Left ventricle myocardium inferior (tissue), 1 donor: ENCODE data around the gene GALK1. TPM values are rescaled to one million over a fixed set of nuclear protein-coding genes. Genes with fewer than 3 reads are reported as not detected.
A peak's percentile ranks its signal among the peaks of the same experiment; 100 is the strongest.

Experiments used
- DNase-seq: peaks from one replicate; pipeline ENCODE4 v3.0.0-alpha.2; 2020
- H3K27ac ChIP-seq: fragments of 200-600 bp; replicated peaks from 2 replicates; pipeline ENCODE4 v1.8.0; 2021
- H3K27me3 ChIP-seq: fragments of 200-600 bp; 2 replicates; pipeline ENCODE4 v1.8.0; 2021; ENCODE audit warnings: low read depth
- H3K36me3 ChIP-seq: fragments of 200-600 bp; 2 replicates; pipeline ENCODE4 v1.8.0; 2021
- H3K4me1 ChIP-seq: fragments of 200-600 bp; 2 replicates; pipeline ENCODE4 v1.8.0; 2021
- H3K4me3 ChIP-seq: fragments of 200-600 bp; 2 replicates; pipeline ENCODE4 v1.8.0; 2021; ENCODE audit warnings: mild to moderate bottlenecking, moderate library complexity
- H3K9me3 ChIP-seq: fragments of 200-600 bp; replicated peaks from 2 replicates; pipeline ENCODE4 v1.8.0; 2021
- CTCF ChIP-seq: fragments of 200-600 bp; IDR thresholded peaks from 2 replicates; pipeline ENCODE4 v1.8.0; 2021; ENCODE audit warnings: antibody characterized with exemption, mild to moderate bottlenecking, borderline replicate concordance
- intact Hi-C: fragments of 100-400 bp; cut with micrococcal nuclease; formaldehyde crosslinking; loops from one replicate; pipeline ENCODE4 v1.11.0; 2022
- total RNA-seq: library from RNA; stranded (reverse); fragmentation: NEBNext Ultra II Directional; extraction: Animal tissue kit (Norgen Biotek cat#: 25700); gene quantifications from one replicate; pipeline ENCODE4 v1.2.1, GENCODE V29; 2021
- donor health status: DM: no; HTN: yes; CAD: no; lungs with severe emphysema.

Gene GALK1
- total RNA-seq, 1 donor from 2014 or later = 19.1 TPM

GRCh38 chr17:75727391-75727790 lies 37.6 kb downstream of the GALK1 start:
- no peaks in the 10 kb centered on the region for H3K9me3 ChIP-seq
- no peak for TF ChIP-seq CTCF
- H3K27ac ChIP-seq = no peak overlapping the region
- H3K27me3 ChIP-seq = peaks cover under 1% of the 10 kb centered on the region
- intact Hi-C loops = no loop called here
- H3K4me3 ChIP-seq = no peak overlapping the region
- H3K36me3 ChIP-seq = peaks cover 7% of the 10 kb centered on the region
- no peak for DNase-seq
- peaks cover 9% of the 10 kb centered on the region for H3K4me1 ChIP-seq

- H3K36me3 ChIP-seq = peaks cover 7% of the 10 kb centered on the region
- intact Hi-C loops = no loop called here
Measured at GRCh38 chr17:75725504-75725903, 39.5 kb downstream of the GALK1 start.

GRCh38 chr17:75724016-75725003 lies 40.7 kb downstream of the GALK1 start:
- no peak for DNase-seq
- Histone ChIP-seq H3K4me3 (peak overlapping the region; percentile 70), H3K4me1 (peaks cover 28% of the 10 kb centered on the region), H3K9me3 (no peaks in the 10 kb centered on the region), H3K27ac (peak overlapping the region; percentile 88), H3K27me3 (peaks cover 28% of the 10 kb centered on the region), H3K36me3 (peaks cover 7% of the 10 kb centered on the region)
- intact Hi-C loops = no loop called here
- no peak for TF ChIP-seq CTCF

More at GRCh38 chr17:75725504-75725903, 39.5 kb downstream of the GALK1 start:
- no peak overlapping the region for H3K4me3 ChIP-seq
- H3K27ac ChIP-seq = no peak overlapping the region
- no peaks in the 10 kb centered on the region for H3K9me3 ChIP-seq
- H3K27me3 ChIP-seq = peaks cover 20% of the 10 kb centered on the region
- H3K4me1 ChIP-seq = peaks cover 28% of the 10 kb centered on the region
- DNase-seq = no peak
- TF ChIP-seq CTCF = no peak

DNA sequence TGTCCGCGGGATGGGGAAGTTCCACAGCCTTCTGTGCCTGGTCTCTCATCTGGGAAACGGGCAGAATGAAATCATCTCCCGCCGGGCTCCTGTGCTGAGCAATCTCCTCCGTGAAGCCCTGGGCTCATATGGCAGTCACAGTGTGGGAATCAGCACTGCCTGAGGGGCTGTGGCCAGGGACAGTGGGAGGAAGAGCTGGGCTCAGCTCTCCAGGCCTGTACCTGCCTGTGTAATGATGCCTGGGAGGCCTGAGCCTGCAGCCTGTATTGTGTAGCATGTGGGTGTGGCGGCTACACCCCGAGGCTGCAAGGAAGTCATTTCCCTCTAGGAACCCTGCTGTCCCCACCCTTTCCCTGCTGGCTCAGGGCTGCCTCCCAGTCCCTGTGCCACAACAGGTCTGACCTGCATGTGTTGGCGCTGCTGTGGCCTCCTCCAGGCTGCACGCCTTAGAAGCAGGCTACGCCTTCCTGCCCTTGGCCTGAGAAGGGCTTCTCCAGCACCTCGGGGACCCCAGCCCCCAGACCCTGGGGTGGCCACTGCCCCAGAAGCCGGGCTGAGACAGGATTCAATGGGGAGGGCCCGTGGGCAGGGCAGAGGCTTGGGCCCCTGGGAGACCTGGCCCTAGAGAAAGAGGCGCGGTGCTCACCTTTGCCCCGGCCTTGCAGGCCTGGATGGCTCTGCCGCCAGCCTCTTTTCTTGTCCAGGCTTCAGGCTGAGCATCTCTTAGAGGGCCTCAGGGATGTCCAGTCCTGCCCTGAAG lies 41.6 kb downstream of the GALK1 start:
- peak overlapping the region; percentile 88 for H3K27ac ChIP-seq

More for the DNA sequence above, 41.6 kb downstream of the GALK1 start:
- no peaks in the 10 kb centered on the region for H3K9me3 ChIP-seq
- peak; percentile 34 for DNase-seq
- H3K36me3 ChIP-seq = peaks cover 7% of the 10 kb centered on the region
- TF ChIP-seq CTCF = no peak
- peaks cover 28% of the 10 kb centered on the region for H3K27me3 ChIP-seq
- peak overlapping the region; percentile 70 for H3K4me3 ChIP-seq
- H3K4me1 ChIP-seq = peaks cover 28% of the 10 kb centered on the region
- intact Hi-C loops = no loop called here
